GM12801 (cell line): Measurements from ENCODE around the gene ARPP19.

Experiments
- TF ChIP-seq, protein P1 (sequence below): IDR thresholded peaks from one replicate; pipeline ENCODE4 v1.5.1; 2011; ENCODE audit warnings: control low read depth; ENCODE audit not compliant: insufficient read length; ENCODE audit errors: extremely low read depth

Gene ARPP19

DNA sequence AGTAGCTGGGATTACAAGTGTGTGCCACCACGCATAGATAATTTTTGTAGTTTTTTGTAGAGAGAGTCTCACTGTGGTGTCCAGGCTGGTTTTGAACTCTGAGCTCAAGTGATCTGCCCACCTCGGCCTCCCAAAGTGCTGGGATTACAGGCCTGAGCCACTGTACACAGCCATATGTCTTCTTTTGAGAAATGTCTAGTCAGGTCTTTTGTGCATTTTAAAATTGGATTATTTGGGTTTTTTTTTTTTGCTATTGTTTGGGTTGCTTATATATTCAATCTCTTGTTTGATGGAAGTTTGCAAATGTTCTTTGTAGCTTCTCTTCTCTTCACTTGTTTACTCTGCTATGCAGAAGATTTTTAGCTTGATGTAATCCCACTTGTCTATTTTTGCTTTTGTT lies 6.2 kb upstream of the ARPP19 start:
- TF ChIP-seq, protein P1, sequence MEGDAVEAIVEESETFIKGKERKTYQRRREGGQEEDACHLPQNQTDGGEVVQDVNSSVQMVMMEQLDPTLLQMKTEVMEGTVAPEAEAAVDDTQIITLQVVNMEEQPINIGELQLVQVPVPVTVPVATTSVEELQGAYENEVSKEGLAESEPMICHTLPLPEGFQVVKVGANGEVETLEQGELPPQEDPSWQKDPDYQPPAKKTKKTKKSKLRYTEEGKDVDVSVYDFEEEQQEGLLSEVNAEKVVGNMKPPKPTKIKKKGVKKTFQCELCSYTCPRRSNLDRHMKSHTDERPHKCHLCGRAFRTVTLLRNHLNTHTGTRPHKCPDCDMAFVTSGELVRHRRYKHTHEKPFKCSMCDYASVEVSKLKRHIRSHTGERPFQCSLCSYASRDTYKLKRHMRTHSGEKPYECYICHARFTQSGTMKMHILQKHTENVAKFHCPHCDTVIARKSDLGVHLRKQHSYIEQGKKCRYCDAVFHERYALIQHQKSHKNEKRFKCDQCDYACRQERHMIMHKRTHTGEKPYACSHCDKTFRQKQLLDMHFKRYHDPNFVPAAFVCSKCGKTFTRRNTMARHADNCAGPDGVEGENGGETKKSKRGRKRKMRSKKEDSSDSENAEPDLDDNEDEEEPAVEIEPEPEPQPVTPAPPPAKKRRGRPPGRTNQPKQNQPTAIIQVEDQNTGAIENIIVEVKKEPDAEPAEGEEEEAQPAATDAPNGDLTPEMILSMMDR, result no peak

DNA sequence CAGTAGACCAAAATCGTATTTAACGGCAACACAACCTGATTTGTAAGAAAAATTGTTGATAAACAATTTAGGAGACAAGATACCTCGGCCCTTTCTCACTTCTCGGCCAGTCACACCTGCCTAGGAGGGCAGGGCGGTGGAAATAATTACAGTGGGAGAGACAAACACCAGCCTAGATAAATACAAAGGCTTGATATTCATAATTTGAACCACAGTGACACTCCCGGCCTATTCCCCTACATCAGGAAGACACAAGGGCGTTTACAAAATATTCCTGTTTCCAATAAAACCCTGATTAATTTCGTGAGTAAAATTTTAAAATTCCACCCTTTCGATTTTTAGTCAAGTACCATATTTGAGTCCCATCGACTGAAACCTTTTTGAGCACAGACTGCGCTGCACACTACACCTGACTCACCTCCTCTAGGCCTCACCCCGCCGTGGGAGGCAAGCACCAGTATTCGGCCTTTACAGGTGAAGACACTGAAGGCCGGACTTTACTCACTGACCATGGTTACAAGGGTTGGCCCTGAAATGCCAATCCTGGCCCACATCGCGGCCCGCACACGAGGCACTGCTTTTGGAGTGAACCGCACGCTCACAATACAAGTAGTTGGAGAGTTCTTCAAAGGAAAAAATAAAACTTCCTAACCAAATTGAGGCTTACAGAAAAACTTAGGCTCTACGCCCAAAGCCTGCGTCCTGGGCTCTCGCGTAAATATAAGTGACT lies 794 bp downstream of the ARPP19 start:
- TF ChIP-seq, protein P1, result no peak

DNA sequence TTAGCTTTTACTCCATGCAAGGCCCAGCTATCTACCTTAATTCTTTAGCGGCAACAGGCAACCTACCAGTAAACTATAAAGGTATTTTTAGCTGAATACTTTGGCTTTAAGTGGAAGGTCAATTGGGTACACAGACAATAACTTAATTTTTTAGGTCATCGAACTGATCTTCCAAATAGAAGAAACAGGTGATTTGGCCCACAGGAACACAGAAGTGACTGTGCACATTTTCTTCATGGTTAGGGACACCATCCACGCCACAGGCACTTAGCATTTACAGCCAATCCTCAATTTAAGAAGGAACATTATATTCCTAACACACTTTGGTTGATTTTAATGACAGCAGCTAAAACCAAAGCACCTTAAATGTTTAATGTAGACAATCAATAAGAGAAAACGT lies 1.9 kb downstream of the ARPP19 start:
- TF ChIP-seq, protein P1, result no peak

DNA sequence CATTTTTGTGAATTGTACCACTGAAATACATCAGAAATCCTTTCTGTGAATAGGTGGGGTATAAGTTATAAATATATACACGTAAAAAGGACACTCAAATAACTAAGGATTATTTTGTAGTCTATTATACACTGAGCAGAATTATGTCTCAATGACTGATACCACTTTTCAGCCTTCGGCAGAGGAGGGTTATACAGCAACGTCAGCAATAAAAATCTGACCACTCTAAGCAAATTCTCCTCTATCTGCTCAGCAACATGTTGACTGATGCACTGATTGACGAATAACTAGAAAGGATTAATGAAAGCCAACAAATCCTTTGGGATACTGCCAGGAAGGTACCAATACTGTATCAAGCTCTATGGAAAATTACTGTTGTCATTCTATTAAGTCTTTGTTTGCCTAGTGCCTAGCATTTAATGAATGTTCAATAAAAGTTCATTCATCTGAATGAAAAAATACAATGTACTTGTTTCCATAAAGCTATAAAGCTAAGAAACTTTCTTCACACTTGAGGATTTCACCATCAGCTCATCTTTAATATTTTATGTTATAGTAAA lies 5.2 kb downstream of the ARPP19 start:
- TF ChIP-seq, protein P1, result no peak

DNA sequence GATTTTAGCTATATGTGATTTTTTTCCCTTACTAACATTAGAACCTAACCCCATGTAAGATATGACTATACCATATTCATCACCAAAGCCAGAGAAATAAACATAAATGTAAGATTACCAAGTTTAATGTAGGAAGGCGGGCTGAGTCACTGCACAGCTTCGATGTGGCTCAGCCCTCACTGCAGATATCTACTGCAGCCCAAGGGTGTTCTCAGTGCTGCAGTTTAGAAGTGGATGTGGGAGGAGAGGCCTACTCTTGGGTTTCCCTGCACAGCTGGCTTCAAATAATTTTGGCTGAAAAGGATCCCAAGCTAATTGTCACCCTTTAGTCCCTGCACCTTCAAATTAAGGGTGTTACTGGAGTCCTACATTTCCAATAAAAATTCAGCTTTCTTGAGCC lies 9.3 kb downstream of the ARPP19 start:
- TF ChIP-seq, protein P1, result no peak

DNA sequence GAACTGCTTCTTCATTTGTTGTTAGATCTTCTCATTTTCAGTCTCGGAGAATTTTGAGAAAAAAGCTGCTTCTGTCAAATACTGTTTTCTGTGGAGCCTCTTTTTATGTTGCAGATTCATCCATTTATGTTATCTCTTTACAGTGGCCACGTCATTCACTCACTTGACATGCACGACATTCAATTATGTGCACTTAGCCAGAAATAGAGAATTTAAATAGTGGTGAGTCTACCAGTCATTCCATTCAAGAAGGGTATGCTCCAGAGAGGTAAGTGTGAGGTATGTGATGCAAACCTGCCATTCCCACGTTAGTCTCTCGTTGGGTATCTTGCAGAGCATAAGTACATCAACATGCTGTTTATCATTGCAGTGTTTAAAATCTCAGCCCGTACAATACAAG lies 9.8 kb downstream of the ARPP19 start:
- TF ChIP-seq, protein P1, result no peak

DNA sequence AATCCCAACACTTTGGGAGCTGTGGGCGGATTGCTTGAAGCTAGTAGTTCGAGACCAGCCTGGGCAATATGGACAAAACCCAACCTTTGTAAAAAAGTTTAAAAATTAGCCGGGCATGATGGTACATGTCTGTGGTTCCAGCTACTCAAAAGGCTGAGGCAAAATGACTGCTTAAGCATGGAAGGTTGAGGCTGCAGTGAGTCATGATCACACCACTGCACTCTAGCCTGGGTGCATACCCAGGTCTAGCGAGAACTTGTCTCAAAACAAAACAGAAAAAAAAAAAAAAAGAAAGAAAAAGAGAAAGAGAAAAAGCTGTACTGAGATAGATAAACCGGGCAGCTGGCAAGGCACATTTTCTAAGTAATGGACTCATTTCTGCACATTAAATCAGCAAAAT lies 10.6 kb downstream of the ARPP19 start:
- TF ChIP-seq, protein P1, result no peak
